ENCODE results near the gene RIPOR3.
"Not testable (repeated sequence)": the region's sequence is repeated elsewhere in the genome, so short reads cannot be mapped to it uniquely, and the experiment has no call there.

RIPOR3 gene

DNA sequence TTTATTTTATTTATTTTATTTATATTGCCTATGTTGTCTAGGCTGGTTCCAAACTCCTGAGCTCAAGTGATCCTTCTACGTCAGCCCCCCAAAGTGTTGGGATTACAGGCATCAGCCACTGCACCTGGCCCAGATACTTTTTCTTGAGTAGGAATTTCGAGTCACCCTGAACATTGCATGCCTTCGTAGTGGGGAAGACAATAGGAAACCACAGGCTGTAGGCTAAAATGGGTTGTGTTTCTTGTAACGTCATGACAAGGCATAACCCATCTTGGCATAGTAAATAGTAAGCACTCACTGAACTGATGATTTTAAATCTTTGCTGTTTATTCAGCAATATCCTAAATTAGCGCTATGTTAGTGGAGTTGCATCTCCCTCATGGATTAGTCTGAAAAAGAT is 146.2 kb downstream of the RIPOR3 start:
- no peak for DNase-seq (ENCODE audit: low spot score)
- in situ Hi-C loops (cut with MboI; ENCODE audit: low sequenced_read_pairs, unreplicated experiment): no loop called here

DNA sequence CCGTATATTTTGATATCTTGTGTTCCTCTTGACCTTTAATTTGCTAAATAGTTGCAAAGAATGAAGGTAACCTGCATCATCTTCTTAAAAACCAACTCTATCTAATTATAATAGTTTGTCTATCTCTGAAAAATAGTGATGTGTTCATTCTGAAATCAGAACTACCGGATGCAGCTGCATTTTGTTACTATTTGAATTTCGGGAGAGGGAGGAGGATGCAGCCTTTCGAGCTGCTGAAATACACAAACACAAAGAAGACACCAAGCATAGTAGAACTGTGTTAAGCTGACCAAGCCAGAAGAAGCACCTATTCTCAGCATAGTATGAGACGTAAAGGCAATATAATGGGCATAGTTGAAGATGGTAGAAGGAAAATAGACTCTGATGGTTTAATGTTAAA is 148.0 kb downstream of the RIPOR3 start:
- TF ChIP-seq, protein P1, sequence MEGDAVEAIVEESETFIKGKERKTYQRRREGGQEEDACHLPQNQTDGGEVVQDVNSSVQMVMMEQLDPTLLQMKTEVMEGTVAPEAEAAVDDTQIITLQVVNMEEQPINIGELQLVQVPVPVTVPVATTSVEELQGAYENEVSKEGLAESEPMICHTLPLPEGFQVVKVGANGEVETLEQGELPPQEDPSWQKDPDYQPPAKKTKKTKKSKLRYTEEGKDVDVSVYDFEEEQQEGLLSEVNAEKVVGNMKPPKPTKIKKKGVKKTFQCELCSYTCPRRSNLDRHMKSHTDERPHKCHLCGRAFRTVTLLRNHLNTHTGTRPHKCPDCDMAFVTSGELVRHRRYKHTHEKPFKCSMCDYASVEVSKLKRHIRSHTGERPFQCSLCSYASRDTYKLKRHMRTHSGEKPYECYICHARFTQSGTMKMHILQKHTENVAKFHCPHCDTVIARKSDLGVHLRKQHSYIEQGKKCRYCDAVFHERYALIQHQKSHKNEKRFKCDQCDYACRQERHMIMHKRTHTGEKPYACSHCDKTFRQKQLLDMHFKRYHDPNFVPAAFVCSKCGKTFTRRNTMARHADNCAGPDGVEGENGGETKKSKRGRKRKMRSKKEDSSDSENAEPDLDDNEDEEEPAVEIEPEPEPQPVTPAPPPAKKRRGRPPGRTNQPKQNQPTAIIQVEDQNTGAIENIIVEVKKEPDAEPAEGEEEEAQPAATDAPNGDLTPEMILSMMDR (IDR thresholded peaks at IDR 0.05; ENCODE audit: borderline replicate concordance, control extremely low read depth, extremely low read depth, insufficient read depth, missing control alignments): no peak
- in situ Hi-C loops (cut with MboI; ENCODE audit: low sequenced_read_pairs, unreplicated experiment): no loop called here
- no peak for DNase-seq (ENCODE audit: low spot score)

More for the DNA sequence above, 146.2 kb downstream of the RIPOR3 start:
- TF ChIP-seq, protein P1 (IDR thresholded peaks at IDR 0.05; ENCODE audit: borderline replicate concordance, control extremely low read depth, extremely low read depth, insufficient read depth, missing control alignments): no peak

DNA sequence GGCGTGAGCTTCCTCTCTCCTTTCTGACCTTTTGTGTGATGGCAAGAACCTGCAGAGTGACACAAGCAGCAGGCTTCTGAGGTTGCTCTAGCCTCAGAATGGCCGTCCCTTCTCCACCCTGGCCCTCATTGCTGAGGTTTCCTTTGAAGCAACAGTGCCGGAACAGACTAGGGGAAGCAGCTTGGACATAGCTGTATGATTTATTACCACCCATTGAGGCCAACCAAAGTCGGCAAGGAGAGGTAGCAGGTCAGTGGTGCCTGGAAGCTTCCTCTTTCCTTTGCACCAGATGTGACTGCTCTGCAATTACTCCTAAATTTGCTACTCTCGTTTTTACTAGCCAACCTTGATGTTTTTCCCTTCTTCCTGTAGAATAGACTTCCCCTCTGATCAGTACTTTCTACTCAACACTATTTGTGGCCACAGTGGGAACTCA is 149.7 kb downstream of the RIPOR3 start:
- DNase-seq (ENCODE audit: low spot score): no peak
- in situ Hi-C loops (cut with MboI; ENCODE audit: low sequenced_read_pairs, unreplicated experiment): no loop called here
- TF ChIP-seq, protein P1 (IDR thresholded peaks at IDR 0.05; ENCODE audit: borderline replicate concordance, control extremely low read depth, extremely low read depth, insufficient read depth, missing control alignments): no peak

DNA sequence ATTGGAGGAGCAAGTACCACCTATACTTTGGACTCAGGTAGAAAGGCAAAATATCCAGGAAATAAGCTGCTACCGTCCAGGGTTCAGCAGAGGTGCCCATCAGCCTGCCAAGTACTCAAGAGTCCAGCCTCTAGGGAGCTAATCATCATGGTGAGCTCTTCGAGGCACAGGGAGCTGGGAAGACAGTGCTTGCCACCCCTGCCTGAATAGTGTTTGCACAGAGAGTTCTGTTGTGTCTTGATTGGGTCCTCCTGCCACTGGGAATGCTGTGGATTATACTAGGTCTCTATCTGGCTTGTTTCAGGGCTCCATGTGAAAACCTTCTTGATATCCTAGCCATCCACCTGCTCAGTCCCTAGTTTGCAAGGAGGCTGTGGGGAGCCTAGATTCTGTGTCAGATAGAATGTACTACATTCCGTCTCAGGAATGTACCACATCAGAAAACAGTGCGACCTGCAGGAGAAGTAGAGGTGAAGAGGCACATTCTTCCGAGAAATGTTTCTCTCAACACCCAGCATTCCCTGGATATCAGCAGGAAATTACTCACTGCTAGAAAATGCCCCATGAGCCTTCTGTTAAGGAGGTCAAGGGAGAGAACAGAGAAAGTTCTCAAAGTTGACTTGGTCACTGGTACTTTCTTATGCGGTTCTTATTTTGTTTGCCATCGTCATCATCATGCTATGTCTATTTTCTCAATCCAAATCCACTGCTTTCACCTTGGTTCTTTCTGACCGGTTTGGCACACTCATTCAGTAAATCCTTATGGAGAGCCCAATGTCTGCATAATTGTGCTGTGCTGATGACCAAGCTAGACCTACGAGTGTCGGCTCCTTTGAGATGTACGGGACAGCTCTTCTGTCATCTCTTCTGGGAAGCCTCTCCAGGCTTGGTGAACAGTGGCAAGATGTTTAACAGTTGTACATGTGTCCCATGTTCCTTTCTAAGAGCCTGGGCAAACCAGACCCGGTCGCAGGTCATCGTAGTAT is 150.4 kb downstream of the RIPOR3 start:
- DNase-seq (ENCODE audit: low spot score): no peak
- TF ChIP-seq, protein P1 (IDR thresholded peaks at IDR 0.05; ENCODE audit: borderline replicate concordance, control extremely low read depth, extremely low read depth, insufficient read depth, missing control alignments): no peak
- in situ Hi-C loops (cut with MboI; ENCODE audit: low sequenced_read_pairs, unreplicated experiment): no loop called here

DNA sequence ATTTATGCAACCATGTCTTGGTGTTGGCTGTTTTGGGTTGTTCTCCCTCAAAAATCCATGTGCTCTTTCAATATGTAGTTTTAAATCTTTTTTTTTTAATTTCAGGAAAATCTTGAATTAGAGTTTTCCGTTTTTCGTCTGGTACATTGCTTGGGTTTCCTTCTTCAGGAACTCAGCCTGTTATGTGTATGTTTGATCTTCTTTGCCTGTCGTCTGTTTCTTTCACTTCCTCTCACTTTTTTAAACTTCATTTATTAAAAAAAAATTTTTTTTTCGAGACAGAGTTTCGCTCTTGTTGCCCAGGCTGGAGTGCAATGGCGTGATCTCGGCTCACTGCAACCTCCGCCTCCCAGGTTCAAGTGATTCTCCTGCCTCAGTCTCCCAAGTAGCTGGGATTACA is 151.5 kb downstream of the RIPOR3 start:
- in situ Hi-C loops (cut with MboI; ENCODE audit: low sequenced_read_pairs, unreplicated experiment); DNase-seq (ENCODE audit: low spot score): not testable (repeated sequence)

DNA sequence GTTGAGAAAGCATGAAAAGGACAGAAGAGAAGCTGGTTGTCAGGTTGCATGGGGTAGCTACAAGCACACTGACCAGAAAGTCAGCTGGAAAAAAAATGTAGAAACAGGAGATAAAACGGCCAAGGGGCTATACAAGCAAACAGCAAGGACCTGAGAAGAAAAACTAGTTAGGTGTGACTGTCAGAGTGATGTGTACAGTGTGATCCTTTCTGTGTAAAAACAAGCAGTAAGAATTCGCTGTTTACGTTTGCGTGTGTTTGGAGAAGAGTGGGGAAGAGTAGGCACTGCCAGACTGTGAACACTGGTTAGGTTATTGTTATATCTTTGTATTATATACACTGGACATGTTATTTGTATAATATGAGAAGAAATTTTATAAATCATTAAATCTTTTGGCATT is 153.1 kb downstream of the RIPOR3 start:
- TF ChIP-seq, protein P1 (IDR thresholded peaks at IDR 0.05; ENCODE audit: borderline replicate concordance, control extremely low read depth, extremely low read depth, insufficient read depth, missing control alignments): no peak
- in situ Hi-C loops (cut with MboI; ENCODE audit: low sequenced_read_pairs, unreplicated experiment): no loop called here
- no peak for DNase-seq (ENCODE audit: low spot score)

DNA sequence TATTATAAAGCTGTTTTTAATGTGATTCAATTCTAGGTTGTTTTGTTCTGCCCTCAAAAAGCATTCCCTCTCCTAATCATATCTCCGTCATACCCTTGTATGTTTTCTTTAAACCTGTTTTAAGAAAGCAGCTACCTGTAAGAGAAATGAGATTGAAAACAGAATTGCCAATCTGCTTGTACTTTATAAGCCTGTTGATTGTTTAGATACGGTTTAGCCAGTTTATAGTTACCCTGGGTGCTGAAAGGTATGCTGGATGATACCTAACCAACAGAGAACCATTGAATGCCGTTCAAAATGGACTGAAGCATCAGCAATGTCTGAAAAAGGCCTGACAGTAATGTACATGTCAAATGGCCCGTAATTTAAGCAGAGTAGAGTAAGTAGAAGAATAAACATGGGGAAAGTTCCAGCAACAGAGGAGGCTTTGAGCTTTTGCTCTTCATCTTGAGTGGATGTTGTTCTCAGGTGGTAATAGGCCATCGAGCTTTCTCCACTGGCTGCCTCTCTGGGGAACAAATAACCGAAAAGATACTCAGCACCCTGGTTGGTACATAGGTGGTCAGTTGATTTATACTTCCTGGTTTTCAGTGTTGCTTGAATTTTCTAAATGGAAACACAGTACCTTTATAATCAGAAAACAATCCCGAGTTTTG is 153.7 kb downstream of the RIPOR3 start:
- no peak for DNase-seq (ENCODE audit: low spot score)
- in situ Hi-C loops (cut with MboI; ENCODE audit: low sequenced_read_pairs, unreplicated experiment): no loop called here
- TF ChIP-seq, protein P1 (IDR thresholded peaks at IDR 0.05; ENCODE audit: borderline replicate concordance, control extremely low read depth, extremely low read depth, insufficient read depth, missing control alignments): no peak
